Measurements from ENCODE around the gene HLX.

HLX gene

DNA sequence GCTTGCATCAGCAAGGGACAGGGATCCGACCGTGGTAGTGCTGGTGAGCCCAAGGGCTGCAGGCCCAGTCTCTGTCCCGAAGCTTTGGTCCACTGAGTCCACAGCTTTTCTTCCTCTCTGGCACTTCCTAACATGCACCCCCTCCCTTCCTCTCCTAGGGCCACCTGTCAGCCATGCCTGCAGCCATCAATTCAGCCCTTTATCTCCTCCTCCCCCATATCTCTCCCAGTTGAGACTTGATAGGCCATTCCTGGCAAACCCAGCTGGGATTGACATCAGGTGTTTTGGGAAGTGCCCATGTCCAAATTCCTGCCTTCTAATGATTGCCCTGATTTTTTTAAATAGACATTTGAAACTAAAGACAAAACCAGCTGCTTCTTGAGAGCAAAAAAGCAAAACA lies 25.6 kb downstream of the HLX start:
- Mint-ChIP-seq H3K27me3 (peaks cover 48% of the 10 kb centered on the region), H3K4me1 (no peaks in the 10 kb centered on the region), H3K4me3 (no peak overlapping the region), H3K27ac (no peak overlapping the region), H3K9me3 (no peaks in the 10 kb centered on the region)
- DNase-seq (no peak), ATAC-seq (no peak)

DNA sequence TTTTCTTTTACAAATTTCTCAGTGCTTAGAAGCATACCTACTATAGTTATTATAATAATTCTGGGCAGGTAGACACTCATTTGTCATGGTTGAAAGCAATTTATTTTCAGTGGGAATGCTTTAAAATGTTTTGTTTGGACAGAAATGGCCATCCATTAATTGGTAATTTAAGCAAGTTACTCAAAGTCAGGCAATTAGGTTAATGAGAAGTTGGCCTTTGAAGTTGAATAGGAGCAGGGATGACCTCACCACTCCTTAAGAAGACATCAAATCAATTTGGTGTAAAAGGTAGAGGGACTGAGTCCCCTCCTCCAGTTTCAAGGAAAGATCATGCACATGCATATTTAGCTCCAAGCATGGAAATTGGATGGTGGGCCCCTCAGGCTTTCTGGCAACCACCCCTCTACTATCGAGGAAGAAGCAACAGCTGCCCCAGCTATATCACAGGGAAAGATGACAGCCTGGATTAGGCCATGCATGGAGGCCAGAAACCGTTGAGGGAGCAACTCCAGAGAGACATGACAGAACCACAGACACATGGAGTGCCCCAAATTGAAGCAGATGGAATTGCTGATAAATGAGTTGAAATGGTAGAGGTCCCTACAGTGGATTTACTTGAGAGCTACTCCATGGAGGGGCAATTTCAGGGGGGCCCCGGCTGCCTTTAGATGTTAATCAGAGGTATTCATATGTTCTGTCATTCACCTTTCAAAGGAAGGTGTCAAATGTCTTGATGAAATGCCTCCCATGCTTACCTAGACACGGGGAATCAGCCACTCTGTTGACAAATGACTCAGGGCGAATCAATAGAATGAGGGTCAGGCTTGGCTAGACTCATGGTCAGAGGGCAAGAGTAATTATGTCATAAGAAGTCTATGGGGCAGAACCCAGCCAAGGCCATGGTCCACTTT lies 26.7 kb downstream of the HLX start:
- H3K27me3 Mint-ChIP-seq = peaks cover 42% of the 10 kb centered on the region
- no peaks in the 10 kb centered on the region for H3K4me1 Mint-ChIP-seq
- ATAC-seq (no peak), DNase-seq (no peak)
- H3K9me3 Mint-ChIP-seq = no peaks in the 10 kb centered on the region
- no peak overlapping the region for H3K27ac Mint-ChIP-seq
- no peak overlapping the region for H3K4me3 Mint-ChIP-seq

DNA sequence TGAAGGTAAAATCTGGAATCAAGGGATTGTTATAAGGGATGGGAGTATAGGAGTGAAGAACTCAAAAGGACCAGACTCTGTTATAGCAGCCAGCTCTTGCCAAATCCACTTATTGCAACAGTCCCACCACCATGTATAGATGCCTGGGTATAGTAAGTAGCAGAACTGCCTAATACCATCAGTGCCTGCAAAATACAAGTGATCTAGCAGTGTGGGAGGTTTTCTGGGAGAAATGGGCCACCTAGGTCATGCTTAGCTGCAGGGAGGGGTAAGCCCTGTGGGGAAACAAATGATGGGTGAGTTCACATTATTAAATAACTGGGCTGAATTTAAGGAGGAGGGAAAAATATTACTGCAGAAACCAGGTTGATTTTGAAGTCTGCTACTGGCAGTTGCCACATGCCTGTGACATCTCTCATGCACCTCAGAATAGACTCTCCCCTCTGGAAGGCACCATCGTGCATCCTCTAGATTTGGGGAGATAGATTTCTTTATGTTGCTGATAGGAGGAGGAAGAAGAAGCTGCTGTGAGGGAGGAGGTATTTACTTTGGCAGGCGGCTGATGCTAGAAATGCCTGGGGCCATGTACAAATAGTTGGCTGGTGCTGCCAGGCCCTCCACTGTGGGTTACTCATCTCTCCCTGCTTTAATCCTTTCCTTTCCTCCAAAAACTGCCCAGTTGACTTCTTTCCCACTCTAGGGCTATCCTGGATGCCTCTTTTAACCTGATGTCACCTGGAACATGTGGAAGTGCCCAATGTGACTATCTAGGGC lies 27.5 kb downstream of the HLX start:
- H3K27ac Mint-ChIP-seq = no peak overlapping the region
- no peaks in the 10 kb centered on the region for H3K4me1 Mint-ChIP-seq
- DNase-seq (no peak), ATAC-seq (no peak)
- H3K9me3 Mint-ChIP-seq = no peaks in the 10 kb centered on the region
- no peak overlapping the region for H3K4me3 Mint-ChIP-seq
- H3K27me3 Mint-ChIP-seq = peaks cover 42% of the 10 kb centered on the region

GRCh38 chr1:220908757-220909156 lies 29.5 kb downstream of the HLX start:
- no peak for DNase-seq

DNA sequence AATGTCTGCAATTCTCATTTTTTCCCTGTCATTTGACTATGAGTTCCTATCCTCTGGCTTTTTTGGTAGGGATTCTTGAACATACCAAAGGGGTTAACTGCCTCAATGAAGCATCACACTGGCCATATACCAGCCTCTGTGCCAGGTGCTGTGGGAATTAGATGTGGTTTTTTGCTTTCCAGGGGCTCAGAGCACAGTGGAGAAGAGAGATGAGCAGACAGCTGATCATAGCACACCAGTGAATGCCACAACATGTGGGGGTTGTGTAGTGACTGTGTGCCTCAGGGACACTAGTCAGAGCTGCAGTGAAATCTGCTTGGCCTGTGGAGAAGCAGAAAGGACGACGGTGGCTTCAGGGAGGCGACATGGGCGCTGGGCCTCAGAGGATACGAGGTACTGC lies 30.8 kb downstream of the HLX start:
- Mint-ChIP-seq H3K27ac (no peak overlapping the region), H3K4me1 (no peaks in the 10 kb centered on the region), H3K4me3 (no peak overlapping the region), H3K9me3 (no peaks in the 10 kb centered on the region), H3K27me3 (peaks cover 55% of the 10 kb centered on the region)
- DNase-seq (no peak), ATAC-seq (no peak)

More at GRCh38 chr1:220908757-220909156, 29.5 kb downstream of the HLX start:
- Mint-ChIP-seq H3K27me3 (peaks cover 46% of the 10 kb centered on the region), H3K9me3 (no peaks in the 10 kb centered on the region), H3K4me3 (no peak overlapping the region), H3K4me1 (no peaks in the 10 kb centered on the region), H3K27ac (no peak overlapping the region)
- ATAC-seq = no peak

- Mint-ChIP-seq H3K27me3 (peaks cover 33% of the 10 kb centered on the region), H3K4me3 (no peak overlapping the region), H3K9me3 (no peaks in the 10 kb centered on the region), H3K4me1 (no peaks in the 10 kb centered on the region), H3K27ac (no peak overlapping the region)
- no peak for ATAC-seq
- no peak for DNase-seq
These were observed 35.3 kb downstream of the HLX start for GRCh38 chr1:220914283-220915116.

GRCh38 chr1:220915117-220915440 lies 35.8 kb downstream of the HLX start:
- ATAC-seq (no peak), DNase-seq (no peak)
- H3K4me3 Mint-ChIP-seq = no peak overlapping the region
- peaks cover 28% of the 10 kb centered on the region for H3K27me3 Mint-ChIP-seq
- H3K4me1 Mint-ChIP-seq = no peaks in the 10 kb centered on the region
- H3K27ac Mint-ChIP-seq = no peak overlapping the region
- H3K9me3 Mint-ChIP-seq = no peaks in the 10 kb centered on the region

- DNase-seq = no peak
- Mint-ChIP-seq H3K4me3 (no peak overlapping the region), H3K4me1 (no peaks in the 10 kb centered on the region), H3K9me3 (no peaks in the 10 kb centered on the region), H3K27me3 (peaks cover 25% of the 10 kb centered on the region), H3K27ac (peak overlapping the region in 1 of 2 donors; percentile 19)
- ATAC-seq = no peak
These were observed 36.7 kb downstream of the HLX start for GRCh38 chr1:220915954-220916353.

DNA sequence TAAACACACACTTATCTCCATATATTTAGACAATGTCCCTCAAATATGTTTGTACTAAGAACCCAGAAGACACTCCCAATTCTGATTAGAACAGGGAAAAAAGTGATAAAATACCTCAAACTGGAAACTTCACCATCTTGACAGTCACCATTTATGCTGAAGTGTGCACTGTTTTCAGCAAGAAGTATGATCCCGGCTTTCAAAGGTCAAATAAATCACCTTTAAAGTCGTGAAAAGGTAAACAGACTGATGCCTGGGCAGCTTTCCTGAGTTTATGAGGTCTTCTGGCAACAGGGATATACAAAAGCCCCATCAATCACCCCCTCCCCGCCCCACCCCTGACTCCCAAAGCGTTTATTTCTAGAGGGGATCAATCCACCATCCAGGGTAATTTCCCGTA lies 37.9 kb downstream of the HLX start:
- no peak for DNase-seq
- no peak for ATAC-seq
- Mint-ChIP-seq H3K4me3 (no peak overlapping the region), H3K4me1 (no peaks in the 10 kb centered on the region), H3K27ac (no peak overlapping the region), H3K27me3 (peaks cover 25% of the 10 kb centered on the region), H3K9me3 (no peaks in the 10 kb centered on the region)

DNA sequence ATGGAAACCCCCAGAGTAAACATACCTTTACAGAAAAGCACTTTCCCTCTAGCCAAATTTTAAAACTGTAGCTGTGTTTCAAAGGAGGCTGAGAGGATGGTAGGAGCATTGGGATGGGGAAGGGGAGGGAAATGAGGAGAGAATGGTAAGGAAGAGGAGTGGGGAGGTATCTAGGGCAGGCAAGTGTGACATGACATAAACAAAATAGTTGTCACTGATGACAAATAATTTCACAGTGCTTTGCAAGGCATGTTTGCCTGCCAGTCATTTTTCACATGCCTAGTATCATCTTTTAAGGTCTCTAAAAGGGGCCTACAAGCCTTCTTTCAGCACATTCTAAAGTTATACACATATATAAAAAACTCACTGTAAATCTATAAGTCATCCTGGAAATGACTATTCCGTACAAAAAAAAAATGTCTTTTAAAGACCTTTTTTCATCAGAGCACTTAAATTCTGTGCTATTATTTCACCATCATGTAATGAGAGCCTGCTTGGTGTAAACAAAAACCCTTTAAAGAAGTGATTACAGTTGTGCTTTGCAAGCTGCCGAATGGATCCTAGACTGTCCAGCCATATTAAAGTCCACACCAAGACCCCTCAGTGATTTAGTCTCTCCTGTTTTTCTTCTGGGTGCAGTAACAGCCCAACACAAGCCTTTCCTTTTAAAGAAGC lies 38.4 kb downstream of the HLX start:
- DNase-seq = no peak
- ATAC-seq = no peak
- Mint-ChIP-seq H3K27ac (no peak overlapping the region), H3K4me3 (no peak overlapping the region), H3K27me3 (peaks cover 25% of the 10 kb centered on the region), H3K9me3 (no peaks in the 10 kb centered on the region), H3K4me1 (no peaks in the 10 kb centered on the region)

- no peak overlapping the region for H3K4me3 Mint-ChIP-seq
- no peak overlapping the region for H3K27ac Mint-ChIP-seq
- DNase-seq (no peak), ATAC-seq (no peak)
- no peaks in the 10 kb centered on the region for H3K9me3 Mint-ChIP-seq
- peaks cover 25% of the 10 kb centered on the region for H3K27me3 Mint-ChIP-seq
- H3K4me1 Mint-ChIP-seq = no peaks in the 10 kb centered on the region
These were observed 39.2 kb downstream of the HLX start for GRCh38 chr1:220918285-220918951.

GRCh38 chr1:220920967-220921366 lies 41.7 kb downstream of the HLX start:
- H3K4me1 Mint-ChIP-seq = no peaks in the 10 kb centered on the region

DNA sequence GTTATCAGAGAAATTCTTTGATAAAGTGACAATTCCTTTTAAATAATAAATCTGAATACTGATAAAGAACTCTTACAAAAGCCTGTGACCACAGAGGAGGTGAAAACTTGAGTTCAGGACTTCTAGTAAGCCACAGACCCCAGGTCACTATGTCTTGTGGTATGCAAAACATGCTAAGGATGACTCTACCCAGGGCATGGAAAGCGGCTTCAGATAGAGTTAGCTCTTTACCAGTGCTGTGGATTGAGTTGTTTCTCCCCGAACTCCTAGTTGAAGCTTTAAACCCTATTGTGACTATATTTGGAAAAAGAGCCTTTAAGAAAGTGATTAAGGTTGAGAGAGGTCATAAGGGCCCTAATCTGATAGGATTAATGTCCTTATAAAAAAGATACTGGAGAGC lies 42.3 kb downstream of the HLX start:
- Mint-ChIP-seq H3K9me3 (no peaks in the 10 kb centered on the region), H3K4me3 (no peak overlapping the region), H3K27me3 (no peaks in the 10 kb centered on the region), H3K27ac (no peak overlapping the region), H3K4me1 (no peaks in the 10 kb centered on the region)
- no peak for ATAC-seq
- no peak for DNase-seq

More at GRCh38 chr1:220920967-220921366, 41.7 kb downstream of the HLX start:
- DNase-seq = no peak
- no peaks in the 10 kb centered on the region for H3K27me3 Mint-ChIP-seq
- H3K9me3 Mint-ChIP-seq = no peaks in the 10 kb centered on the region
- no peak overlapping the region for H3K4me3 Mint-ChIP-seq
- no peak for ATAC-seq
- no peak overlapping the region for H3K27ac Mint-ChIP-seq

GRCh38 chr1:220921971-220922635 lies 42.9 kb downstream of the HLX start:
- Mint-ChIP-seq H3K27me3 (no peaks in the 10 kb centered on the region), H3K27ac (no peak overlapping the region), H3K4me3 (no peak overlapping the region), H3K9me3 (no peaks in the 10 kb centered on the region), H3K4me1 (no peaks in the 10 kb centered on the region)
- DNase-seq = no peak
- ATAC-seq = no peak

Measured in stimulated activated naive CD8-positive, alpha-beta T cell treated with anti-CD3 and anti-CD28 coated beads, Interleukin-15, amount 100 ng/mL, for 72 hours (primary cell).